SK-N-SH treated with all-trans-retinoic acid at 6 μM for 48 hours (cell line): ENCODE data around the gene ATP2A2.
A peak's percentile ranks its signal among the peaks of the same experiment; 100 is the strongest.

Source experiments
- ATAC-seq: fragments of 200-7000 bp; cut with Tn5 transposase; 3 replicates; pipeline ENCODE4 v1.9.1; 2020; ENCODE audit warnings: mild to moderate bottlenecking, moderate library complexity
- ARNTL ChIP-seq: fragments of 450-650 bp; formaldehyde crosslinking; IDR thresholded peaks from 2 replicates; pipeline ENCODE4 v1.5.0; 2020; ENCODE audit warnings: low read depth, mild to moderate bottlenecking, moderate library complexity, borderline replicate concordance
- CSDC2 ChIP-seq: fragments of 250-450 bp; sonication (Bioruptor Pico); IDR thresholded peaks from 2 replicates; pipeline ENCODE4 v1.5.0; 2020; ENCODE audit warnings: mild to moderate bottlenecking, moderate library complexity
- GLIS3 ChIP-seq: fragments of 250-450 bp; sonication (Bioruptor Pico); IDR thresholded peaks from 2 replicates; pipeline ENCODE4 v1.5.0; 2020; ENCODE audit warnings: mild to moderate bottlenecking, moderate library complexity
- ISL1 ChIP-seq: fragments of 250-450 bp; sonication (Bioruptor Pico); IDR thresholded peaks from 2 replicates; pipeline ENCODE4 v2.1.2; 2022; ENCODE audit warnings: mild to moderate bottlenecking, moderate library complexity
- OSR1 ChIP-seq: fragments of 250-450 bp; sonication (Bioruptor Pico); IDR thresholded peaks from 2 replicates; pipeline ENCODE4 v1.8.0; 2022; ENCODE audit warnings: moderate library complexity, mild to moderate bottlenecking, inconsistent platforms
- PPARA ChIP-seq: fragments of 250-450 bp; sonication (Bioruptor Pico); IDR thresholded peaks from 2 replicates; pipeline ENCODE4 v1.5.0; 2020; ENCODE audit warnings: mild to moderate bottlenecking, borderline replicate concordance
- RARB ChIP-seq: fragments of 250-450 bp; sonication (Bioruptor Pico); IDR thresholded peaks from 2 replicates; pipeline ENCODE4 v1.8.0; 2021; ENCODE audit warnings: mild to moderate bottlenecking, moderate library complexity
- SNAI2 ChIP-seq: fragments of 250-450 bp; sonication (Bioruptor Pico); IDR thresholded peaks from 2 replicates; pipeline ENCODE4 v1.5.0; 2020; ENCODE audit warnings: mild to moderate bottlenecking, moderate library complexity
- TCF4 ChIP-seq: fragments of 250-450 bp; sonication (Bioruptor Pico); IDR thresholded peaks from 2 replicates; pipeline ENCODE4 v1.8.0; 2021; ENCODE audit warnings: mild to moderate bottlenecking, moderate library complexity, borderline replicate concordance
- TOX ChIP-seq: fragments of 250-450 bp; sonication (Bioruptor Pico); IDR thresholded peaks from 2 replicates; pipeline ENCODE4 v1.8.0; 2021; ENCODE audit warnings: mild to moderate bottlenecking, moderate library complexity, borderline replicate concordance
- ZC3H10 ChIP-seq: fragments of 250-450 bp; sonication (Bioruptor Pico); IDR thresholded peaks from 2 replicates; pipeline ENCODE4 v1.5.1; 2021; ENCODE audit warnings: mild to moderate bottlenecking, moderate library complexity
- ZFP3 ChIP-seq: fragments of 250-450 bp; sonication (Bioruptor Pico); IDR thresholded peaks from 2 replicates; pipeline ENCODE4 v1.5.0; 2020; ENCODE audit warnings: mild to moderate bottlenecking, moderate library complexity
- ZNF565 ChIP-seq: fragments of 450-650 bp; formaldehyde crosslinking; conservative IDR thresholded peaks from 2 replicates; pipeline ENCODE4 v1.5.0; 2020; ENCODE audit warnings: low read depth, mild to moderate bottlenecking, moderate library complexity
- TF ChIP-seq, protein P1 (sequence below): fragments of 250-450 bp; sonication (Bioruptor Pico); IDR thresholded peaks from 2 replicates; pipeline ENCODE4 v1.8.0; 2021; ENCODE audit warnings: low read depth, mild to moderate bottlenecking, moderate library complexity, borderline replicate concordance
- TF ChIP-seq, protein P2 (sequence below): fragments of 250-450 bp; sonication (Bioruptor Pico); IDR thresholded peaks from 2 replicates; pipeline ENCODE4 v1.8.0; 2020; ENCODE audit warnings: mild to moderate bottlenecking, moderate library complexity, borderline replicate concordance
- TF ChIP-seq, protein P3 (sequence below): fragments of 250-450 bp; sonication (Bioruptor Pico); IDR thresholded peaks from 2 replicates; pipeline ENCODE4 v1.5.1; 2020; ENCODE audit warnings: low read depth, mild to moderate bottlenecking, moderate library complexity
- TF ChIP-seq, protein P4 (sequence below): fragments of 250-450 bp; sonication (Bioruptor Pico); IDR thresholded peaks from 2 replicates; pipeline ENCODE4 v1.5.0; 2020; ENCODE audit warnings: mild to moderate bottlenecking, moderate library complexity
- TF ChIP-seq, protein P5 (sequence below): fragments of 250-450 bp; sonication (Bioruptor Pico); IDR thresholded peaks from 2 replicates; pipeline ENCODE4 v1.5.1; 2021; ENCODE audit warnings: mild to moderate bottlenecking, moderate library complexity

The ATP2A2 gene

DNA sequence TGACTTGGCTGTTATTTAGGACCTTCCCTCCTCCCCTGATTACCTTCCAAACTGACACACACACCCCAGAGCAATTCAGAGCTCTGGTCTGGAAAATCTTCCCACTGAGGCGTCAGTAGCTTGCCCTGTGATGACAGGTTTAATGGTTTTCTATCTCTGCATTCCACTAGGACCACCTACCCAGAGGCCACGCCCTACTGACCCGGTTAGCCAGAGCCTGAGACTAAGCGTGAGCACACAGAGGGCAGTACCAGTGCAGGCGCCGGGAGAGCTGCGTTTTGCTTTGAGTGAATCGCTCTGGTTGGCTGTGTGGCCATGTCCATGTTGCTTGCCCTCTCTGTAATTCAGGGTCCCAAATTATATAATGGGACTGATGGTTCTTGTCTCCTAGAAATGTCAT lies 36.2 kb upstream of the ATP2A2 start:
- no peak for ATAC-seq
- no peak for TF ChIP-seq PPARA (CRISPR knock-in tag)
- TF ChIP-seq GLIS3 (CRISPR knock-in tag): no peak
- no peak for TF ChIP-seq ARNTL
- TF ChIP-seq RARB: no peak
- no peak for TF ChIP-seq TCF4
- TF ChIP-seq, protein P1, sequence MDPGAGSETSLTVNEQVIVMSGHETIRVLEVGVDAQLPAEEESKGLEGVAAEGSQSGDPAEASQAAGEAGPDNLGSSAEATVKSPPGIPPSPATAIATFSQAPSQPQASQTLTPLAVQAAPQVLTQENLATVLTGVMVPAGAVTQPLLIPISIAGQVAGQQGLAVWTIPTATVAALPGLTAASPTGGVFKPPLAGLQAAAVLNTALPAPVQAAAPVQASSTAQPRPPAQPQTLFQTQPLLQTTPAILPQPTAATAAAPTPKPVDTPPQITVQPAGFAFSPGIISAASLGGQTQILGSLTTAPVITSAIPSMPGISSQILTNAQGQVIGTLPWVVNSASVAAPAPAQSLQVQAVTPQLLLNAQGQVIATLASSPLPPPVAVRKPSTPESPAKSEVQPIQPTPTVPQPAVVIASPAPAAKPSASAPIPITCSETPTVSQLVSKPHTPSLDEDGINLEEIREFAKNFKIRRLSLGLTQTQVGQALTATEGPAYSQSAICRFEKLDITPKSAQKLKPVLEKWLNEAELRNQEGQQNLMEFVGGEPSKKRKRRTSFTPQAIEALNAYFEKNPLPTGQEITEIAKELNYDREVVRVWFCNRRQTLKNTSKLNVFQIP (CRISPR knock-in tag): no peak
- no peak for TF ChIP-seq CSDC2 (CRISPR knock-in tag)
- no peak for TF ChIP-seq ZFP3 (CRISPR knock-in tag)
- TF ChIP-seq, protein P2, sequence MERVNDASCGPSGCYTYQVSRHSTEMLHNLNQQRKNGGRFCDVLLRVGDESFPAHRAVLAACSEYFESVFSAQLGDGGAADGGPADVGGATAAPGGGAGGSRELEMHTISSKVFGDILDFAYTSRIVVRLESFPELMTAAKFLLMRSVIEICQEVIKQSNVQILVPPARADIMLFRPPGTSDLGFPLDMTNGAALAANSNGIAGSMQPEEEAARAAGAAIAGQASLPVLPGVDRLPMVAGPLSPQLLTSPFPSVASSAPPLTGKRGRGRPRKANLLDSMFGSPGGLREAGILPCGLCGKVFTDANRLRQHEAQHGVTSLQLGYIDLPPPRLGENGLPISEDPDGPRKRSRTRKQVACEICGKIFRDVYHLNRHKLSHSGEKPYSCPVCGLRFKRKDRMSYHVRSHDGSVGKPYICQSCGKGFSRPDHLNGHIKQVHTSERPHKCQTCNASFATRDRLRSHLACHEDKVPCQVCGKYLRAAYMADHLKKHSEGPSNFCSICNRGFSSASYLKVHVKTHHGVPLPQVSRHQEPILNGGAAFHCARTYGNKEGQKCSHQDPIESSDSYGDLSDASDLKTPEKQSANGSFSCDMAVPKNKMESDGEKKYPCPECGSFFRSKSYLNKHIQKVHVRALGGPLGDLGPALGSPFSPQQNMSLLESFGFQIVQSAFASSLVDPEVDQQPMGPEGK: no peak
- TF ChIP-seq ISL1: no peak
- TF ChIP-seq, all 23 proteins: peak for 0

DNA sequence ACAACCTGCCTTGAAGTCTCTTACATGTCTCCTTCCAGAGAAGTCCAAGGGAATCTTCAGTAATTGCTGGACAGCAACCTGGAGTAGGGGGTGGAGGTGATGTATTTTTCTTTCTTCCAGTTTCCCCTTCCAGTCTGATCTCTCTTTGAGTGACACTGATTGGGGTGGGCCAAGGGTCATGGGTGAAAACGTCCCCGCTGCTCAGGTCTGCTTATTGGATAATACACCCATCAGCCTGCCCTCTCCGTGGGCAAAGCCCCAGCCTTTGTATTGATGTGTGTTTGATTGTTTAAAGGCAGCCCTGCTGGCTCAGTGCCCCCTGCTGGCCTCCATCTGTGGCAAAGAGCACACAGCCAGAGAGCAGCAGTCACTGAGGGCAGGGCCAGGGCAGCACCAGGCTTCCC lies 35.7 kb upstream of the ATP2A2 start:
- TF ChIP-seq ISL1 (no peak), ZNF565 (no peak), OSR1 (CRISPR knock-in tag) (no peak), TCF4 (no peak), RARB (no peak), PPARA (CRISPR knock-in tag) (no peak), ZC3H10 (no peak), SNAI2 (CRISPR knock-in tag) (no peak), CSDC2 (CRISPR knock-in tag) (no peak)
- TF ChIP-seq, protein P3, sequence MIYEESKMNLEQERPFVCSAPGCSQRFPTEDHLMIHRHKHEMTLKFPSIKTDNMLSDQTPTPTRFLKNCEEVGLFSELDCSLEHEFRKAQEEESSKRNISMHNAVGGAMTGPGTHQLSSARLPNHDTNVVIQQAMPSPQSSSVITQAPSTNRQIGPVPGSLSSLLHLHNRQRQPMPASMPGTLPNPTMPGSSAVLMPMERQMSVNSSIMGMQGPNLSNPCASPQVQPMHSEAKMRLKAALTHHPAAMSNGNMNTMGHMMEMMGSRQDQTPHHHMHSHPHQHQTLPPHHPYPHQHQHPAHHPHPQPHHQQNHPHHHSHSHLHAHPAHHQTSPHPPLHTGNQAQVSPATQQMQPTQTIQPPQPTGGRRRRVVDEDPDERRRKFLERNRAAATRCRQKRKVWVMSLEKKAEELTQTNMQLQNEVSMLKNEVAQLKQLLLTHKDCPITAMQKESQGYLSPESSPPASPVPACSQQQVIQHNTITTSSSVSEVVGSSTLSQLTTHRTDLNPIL: no peak
- TF ChIP-seq, protein P4, sequence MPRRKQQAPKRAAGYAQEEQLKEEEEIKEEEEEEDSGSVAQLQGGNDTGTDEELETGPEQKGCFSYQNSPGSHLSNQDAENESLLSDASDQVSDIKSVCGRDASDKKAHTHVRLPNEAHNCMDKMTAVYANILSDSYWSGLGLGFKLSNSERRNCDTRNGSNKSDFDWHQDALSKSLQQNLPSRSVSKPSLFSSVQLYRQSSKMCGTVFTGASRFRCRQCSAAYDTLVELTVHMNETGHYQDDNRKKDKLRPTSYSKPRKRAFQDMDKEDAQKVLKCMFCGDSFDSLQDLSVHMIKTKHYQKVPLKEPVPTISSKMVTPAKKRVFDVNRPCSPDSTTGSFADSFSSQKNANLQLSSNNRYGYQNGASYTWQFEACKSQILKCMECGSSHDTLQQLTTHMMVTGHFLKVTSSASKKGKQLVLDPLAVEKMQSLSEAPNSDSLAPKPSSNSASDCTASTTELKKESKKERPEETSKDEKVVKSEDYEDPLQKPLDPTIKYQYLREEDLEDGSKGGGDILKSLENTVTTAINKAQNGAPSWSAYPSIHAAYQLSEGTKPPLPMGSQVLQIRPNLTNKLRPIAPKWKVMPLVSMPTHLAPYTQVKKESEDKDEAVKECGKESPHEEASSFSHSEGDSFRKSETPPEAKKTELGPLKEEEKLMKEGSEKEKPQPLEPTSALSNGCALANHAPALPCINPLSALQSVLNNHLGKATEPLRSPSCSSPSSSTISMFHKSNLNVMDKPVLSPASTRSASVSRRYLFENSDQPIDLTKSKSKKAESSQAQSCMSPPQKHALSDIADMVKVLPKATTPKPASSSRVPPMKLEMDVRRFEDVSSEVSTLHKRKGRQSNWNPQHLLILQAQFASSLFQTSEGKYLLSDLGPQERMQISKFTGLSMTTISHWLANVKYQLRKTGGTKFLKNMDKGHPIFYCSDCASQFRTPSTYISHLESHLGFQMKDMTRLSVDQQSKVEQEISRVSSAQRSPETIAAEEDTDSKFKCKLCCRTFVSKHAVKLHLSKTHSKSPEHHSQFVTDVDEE (CRISPR knock-in tag): no peak
- TF ChIP-seq, protein P1 (CRISPR knock-in tag): no peak
- TF ChIP-seq, protein P5, sequence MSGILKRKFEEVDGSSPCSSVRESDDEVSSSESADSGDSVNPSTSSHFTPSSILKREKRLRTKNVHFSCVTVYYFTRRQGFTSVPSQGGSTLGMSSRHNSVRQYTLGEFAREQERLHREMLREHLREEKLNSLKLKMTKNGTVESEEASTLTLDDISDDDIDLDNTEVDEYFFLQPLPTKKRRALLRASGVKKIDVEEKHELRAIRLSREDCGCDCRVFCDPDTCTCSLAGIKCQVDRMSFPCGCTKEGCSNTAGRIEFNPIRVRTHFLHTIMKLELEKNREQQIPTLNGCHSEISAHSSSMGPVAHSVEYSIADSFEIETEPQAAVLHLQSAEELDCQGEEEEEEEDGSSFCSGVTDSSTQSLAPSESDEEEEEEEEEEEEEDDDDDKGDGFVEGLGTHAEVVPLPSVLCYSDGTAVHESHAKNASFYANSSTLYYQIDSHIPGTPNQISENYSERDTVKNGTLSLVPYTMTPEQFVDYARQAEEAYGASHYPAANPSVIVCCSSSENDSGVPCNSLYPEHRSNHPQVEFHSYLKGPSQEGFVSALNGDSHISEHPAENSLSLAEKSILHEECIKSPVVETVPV (CRISPR knock-in tag): no peak
- peak; percentile 69 for ATAC-seq

DNA sequence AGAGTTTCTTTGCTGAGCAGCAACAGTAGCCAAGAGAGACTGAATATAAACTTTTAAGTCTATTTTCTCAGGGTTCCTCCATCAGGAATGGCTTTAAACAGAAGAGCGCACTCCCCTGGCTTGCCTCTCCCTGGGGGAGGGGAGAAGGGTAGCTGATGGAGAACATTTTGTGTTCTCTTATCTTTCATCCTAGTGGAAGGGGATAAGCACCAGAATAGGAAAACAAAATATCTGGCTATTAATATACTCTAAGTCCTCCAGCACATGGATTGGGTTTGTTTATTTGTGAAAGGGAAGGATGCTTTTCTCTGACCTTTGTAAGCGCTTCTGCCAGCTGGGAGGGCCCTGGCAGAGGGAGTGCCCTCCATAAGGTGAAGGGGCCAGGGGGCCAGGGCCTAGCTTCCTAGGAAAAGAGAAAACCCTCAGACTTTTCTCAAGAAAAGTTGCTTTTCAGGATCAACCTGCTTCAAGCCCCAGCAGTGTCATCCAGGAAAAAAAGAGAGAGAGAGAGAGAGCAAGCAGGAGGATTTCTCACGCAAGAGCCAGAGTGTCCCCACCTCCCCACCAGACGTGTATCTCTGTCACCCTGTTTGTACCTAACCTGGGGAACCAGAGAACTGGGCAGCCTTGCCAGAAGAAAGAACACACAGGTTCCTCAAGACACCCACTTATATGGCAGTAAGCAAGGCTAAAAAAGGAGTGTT lies 34.3 kb upstream of the ATP2A2 start:
- ATAC-seq: no peak

More for the DNA sequence above, 34.3 kb upstream of the ATP2A2 start:
- no peak for TF ChIP-seq TOX
